Kidney capillary endothelial cell (primary cell): ENCODE data around the gene JAM3.

Experiments
- DNase-seq: peaks from one replicate; pipeline ENCODE4 v3.0.0-alpha.2; 2018; ENCODE audit warnings: low spot score

Gene JAM3

DNA sequence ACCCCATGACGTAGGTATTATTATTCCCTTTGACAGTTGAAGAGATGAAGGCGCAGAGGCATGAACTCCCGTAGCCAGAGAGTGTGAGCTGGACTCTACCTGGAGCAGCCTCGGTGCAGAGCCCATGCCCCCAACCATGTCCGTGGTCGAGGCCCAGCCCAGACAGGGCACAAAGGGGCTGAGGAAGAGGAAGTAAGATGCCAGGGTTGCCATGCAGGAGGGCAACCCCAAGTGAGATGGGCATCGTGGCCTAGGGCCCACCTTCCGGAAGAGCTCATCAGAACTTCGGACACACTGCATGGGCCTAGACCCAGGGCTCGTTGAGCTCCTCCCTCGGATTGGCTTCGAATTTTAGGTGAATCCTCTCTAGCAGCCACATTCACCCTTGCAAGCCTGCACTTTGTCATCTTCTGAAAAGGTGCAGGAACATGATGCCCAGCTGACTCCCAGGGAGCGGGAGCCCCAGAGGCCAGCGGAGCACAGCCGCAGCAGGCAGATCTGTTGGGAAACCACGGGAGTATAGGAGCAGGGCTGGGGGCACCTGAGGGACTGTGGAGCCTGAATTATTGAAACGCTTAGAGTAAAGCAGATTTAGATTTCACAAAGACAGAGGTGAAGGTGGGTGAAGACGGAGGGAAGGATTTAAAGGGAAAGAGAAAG is 29.0 kb upstream of the JAM3 start:
- no peak for DNase-seq

DNA sequence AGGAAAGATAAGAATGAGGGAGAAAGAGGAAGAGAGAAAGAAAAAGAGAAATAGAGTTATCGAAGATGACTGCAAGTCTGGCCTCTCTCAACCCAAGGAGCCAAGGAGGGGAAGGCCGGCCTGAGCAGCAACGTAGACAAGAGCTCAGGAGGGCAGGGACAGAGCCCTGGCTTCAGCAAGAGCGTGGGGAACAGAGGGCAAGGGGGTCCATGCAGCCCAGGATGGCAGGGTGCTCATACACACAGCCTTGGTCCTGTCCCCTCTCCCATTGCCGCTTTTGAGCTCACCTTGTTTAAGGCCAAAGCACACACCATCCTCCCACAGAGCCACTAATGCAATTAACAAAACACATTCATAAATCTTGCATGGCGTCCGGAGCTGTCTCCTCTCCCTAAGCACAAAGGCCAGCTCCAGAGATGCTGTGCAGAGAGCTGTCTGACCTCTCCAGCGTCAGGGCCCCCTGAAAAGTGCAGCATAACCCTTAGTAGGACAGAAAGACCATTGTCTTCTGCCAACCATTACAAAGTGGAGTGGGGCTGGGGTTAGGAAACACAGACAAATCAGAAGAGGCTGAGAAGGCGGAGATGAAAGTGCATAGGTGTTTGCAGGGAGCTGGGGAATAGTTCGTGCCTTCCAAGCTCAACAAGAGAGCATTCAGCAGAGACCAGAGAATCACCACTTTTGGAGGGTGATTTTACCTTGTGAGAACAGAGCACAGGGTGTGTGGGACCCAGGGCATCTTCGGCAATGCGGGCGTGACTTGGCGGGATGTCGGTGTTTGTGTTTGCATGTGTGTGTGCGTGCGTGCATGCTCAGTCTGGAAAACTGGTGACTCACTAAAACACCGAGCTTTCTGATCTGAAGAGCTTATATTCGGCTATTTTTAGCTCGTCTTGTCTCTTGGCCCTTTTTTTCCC is 28.2 kb upstream of the JAM3 start:
- DNase-seq: no peak

DNA sequence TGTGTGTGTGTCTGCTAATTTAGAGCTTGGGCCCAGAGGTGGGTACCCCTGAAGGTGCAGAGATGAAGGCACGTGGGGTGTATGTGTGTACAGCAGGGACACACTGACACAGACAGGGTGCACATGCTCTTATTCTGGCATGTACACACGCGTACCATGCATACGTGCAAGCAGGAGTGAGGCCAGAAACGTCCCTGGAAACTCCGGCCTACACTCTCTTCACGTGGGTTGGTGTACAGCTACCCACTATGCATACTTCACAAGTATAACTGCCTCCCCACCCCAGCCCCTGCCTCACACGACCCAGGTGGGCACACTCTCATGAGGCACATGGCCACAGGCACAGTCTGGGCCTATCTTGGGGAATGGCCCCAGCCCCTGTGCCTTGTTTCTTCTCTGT is 27.5 kb upstream of the JAM3 start:
- no peak for DNase-seq

DNA sequence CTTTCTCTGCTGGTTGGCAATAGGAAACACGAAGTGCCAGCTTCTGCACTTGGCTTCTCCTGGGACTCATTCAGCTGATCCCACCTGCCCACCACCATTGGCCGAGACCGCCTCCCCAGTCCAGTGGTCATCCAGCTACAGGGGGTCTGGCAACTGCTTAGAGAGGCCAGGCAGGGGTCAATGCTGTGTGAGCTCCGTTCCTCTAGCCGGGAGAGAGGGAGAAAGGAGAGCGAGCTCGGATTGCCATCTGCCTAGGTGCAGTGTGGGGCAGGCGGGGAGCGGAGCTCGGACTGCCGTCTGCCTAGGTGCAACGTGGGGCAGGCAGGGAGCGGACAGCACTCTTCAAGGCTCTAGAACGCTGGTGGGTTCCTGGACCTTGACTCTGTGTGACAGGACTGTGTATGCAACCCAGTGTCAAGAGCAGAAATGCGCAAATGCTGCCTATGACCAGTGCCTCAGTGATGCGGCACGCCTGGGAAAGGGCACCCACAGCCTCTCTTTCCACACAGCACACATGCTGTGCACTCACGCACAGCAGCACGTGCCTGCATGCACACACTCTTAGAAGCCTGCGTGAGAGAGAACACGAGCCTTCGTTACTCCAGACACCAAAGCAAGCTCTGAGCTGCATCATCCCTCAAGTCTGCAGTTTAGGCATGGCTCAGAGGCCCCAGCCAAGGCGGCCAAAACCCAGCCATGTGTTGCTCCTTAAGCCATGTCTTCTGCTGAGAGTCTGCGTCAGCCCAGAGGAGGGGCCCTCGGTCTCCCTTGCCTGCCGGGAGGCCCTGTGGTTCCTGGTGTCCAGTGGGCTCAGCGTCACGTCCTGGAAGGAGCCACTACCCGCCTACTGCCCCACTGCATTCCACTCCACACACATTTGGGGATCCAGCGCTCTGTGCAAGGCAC is 26.8 kb upstream of the JAM3 start:
- no peak for DNase-seq

DNA sequence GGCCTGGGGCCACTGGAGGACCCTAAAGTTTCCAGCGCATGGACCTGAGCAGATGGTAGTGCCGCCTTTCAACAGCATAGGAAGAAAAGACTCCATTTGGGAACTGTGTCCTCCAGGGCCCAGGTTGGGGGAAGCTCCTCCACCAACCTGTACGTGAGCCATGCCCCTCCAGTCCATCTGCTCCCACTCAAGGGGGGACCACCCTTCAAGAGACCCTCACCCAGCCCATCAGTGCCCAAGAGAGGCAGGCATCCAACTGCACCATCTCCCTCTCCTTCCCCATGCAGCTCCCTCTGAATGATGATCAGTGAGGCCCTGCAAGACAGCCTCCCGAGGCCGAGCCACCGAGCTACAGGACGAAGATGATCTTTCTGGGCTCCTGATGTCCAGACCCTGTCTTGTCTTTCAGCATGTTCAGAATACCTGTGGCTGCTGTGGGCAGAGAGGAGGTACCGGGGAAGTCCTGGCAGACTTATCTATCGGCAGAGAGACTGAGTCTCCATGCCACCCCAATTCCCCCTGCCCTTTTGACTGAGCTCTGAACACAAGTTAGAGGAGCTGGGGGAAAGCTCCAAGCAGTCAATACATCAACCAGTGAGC is 25.0 kb upstream of the JAM3 start:
- no peak for DNase-seq

DNA sequence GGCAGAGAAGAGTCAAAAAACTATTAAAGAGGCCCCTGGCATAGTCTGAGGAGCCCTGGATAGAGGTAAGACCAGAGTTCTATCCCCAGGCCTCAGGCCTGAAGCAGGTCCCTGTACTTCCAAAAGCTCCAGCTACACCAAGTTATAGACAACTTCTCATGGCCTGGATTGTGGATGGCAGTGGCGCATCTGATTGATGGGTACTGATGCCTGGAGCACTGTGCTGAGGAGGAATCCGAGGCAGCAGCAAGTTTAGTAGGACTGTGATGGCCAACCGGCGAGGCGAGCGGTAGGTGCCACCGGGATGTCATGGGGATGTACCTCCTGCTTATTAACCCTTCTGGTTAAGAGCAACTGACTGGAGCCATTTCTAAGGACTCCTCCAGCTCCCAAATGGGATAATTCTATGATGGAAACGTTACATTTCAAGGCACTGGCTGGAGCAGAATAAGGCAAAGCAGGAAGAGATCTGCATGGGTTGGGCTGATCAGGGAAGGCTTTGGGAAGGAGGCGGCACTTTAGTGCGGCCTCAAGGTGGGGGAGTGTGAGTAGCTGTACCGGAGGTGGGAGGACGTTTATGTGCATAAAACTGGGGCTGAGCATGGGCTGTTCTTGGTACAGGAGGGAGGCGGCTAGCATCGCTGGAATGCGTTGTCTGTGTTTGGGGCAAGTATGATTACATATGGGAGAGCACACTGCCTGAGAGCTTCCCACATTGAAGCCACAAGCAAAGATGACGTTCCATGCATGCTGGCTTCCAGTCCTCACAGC is 24.2 kb upstream of the JAM3 start:
- no peak for DNase-seq

DNA sequence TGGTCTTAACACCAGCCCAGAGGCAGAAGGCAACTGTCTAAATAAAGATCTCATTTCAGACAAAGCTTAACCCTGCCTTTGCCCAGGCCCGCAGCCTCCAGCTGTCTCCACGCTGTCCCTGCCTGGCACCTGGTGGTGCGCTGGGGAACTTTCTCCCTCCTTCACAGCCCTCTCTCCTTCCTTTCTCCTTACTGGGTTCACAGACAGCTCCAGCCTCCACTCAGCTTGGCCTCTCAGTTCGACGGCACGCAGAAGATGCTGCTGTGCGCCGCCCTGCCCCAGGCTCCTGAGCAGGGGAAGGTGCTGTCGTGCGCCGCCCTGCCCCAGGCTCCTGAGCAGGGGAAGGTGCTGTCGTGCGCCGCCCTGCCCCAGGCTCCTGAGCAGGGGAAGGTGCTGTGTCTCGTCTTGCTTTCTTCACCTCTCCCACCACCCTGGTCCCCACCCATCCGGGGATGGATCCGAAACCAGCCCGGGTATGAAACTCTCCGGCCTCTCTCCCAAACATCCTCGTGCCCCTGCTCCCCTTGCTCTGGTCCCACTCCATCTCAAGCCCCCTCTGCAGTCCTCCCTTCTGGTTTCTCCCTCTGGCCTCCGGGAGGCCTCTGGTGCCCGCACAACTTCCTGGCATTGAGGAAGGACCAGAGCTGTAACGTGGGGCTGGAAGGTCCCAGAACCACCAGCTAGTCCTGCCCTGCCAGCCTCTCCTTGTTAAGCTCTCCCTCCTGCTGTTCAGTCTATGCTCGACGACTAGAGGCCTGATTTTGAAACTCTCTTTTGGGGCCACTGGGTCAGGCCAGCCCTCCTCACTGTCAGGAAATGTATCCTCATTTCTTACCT is 22.9 kb upstream of the JAM3 start:
- DNase-seq: no peak

DNA sequence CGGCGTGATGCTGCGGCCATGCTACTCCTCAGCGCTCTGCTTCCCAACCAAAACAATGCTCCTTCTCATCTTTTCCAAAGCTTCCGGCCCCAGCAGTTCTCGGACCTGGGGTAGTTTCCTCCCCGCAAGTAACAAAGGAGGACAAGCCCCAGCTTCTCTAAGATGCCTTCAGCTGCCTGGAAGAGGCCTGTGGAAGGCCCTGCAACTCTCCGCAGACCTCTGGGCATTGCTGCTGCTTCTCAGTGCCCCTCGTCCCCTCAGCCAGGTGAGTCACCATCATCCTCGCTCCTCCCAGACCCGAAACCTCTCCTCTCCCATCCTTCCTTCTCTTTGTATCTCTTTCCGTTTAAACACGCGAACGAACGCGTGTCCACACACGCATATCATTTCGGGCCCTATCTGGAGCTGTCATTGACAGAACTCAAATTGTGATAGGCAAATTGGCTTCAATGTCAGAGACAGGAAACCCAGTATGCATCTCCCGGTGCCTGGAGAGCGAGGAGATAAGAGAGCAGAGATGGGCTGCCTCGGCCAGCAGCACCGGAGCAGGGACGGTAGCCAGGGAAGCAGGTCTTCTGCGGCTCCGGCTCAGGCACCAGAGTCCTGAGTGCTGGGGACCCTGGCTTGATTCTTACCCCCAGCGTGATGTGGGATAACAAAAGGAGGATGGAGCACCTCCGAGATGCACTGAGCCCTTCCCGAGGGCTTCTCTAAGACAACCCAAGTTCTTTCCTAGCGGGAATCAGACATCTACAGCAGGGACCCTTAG is 22.0 kb upstream of the JAM3 start:
- no peak for DNase-seq

DNA sequence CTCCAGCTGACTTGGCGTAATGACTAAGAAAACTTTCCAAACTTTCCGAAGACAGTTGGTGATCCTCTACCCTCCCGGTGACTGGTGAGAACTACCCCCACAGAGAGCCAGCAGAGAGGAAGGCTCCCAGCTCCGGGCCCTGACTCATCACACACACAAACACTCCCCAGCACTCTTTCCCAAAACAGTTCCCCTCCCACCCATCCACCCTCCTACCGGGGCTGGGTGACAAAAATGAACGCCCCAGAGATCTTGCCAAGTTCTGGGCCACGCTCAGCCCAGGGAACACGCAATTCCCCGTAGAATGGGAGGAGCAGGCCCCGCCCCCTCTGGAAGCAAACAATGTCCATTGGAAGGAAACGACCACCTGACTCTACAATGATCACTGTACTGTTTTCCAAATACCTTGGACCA is 21.3 kb upstream of the JAM3 start:
- no peak for DNase-seq

DNA sequence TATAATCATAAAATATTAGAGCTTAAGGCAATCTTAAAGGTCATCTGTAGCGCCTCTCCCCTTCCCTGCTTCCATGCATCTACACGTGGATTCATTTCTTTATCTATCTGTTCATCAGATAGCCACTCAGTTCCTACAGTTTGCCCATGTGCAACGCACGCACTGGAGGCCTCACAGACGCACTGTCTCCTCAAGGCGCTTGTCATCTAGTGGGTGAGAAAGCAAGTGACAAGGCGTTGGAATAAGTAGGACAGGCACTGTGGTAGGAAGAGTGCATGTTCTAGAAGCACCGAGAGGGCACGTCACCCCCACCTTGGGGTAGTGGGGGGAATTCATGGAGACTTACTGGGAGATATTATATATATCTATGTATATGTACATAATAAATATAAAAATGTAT is 20.8 kb upstream of the JAM3 start:
- no peak for DNase-seq

DNA sequence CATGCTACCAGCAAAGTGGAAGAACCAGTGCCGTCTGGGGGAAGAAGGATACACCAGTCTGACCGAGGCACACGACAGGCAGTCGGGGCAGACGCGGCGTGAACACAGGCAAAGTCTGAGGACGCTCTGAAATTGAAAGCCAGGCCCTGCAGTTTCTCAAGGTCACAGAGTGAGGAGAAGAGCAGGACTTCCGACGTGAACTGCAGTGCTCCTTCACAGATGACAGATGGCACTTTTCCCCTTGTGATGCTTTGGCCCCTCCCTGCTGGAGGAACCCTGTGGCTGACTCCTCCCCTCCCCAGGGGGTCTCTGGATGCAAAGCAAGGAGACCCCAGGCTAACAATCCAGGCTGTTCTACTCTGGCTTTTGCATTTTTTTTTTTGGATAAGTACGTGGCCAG is 19.6 kb upstream of the JAM3 start:
- DNase-seq: no peak

DNA sequence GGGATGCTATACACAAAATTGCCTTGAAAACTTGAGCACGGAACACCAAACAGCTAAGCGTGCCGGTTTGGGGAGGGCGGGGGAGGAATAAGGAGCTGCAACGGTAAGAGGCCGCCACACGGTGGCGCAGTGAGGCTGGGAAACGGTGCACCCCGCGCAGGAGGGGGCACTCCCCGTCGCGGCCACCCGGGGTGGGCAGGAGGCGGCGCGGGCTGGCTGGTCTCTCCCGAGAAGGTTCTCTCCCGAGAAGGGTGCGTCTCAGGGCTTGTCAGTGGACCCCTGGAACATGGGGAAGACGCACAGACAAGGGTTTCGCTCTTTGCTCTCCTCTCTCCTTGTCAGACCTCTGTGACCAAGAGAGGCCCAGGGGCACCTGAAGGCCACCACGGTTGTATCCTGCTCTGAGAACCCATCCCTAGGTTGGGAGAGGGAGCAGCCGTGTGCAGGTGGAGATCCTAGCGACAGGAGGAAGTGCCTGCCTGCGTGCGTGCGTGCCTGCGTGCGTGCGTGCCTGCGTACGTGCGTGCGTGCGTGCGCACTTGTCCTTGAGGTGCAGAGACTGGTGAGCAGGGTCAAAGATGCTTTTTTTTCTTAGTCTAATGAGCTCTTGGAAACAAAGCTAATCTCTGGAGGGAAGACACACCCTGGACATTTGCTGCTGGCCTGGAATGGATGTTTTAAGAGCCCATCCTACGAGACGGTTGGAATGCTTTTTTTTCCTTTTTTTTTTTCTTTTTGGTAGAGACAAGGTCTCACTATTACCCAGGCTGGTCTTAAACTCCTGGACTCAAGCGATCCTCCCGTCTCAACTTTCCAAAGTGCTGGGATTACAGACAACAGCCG is 18.1 kb upstream of the JAM3 start:
- peak; percentile 78 for DNase-seq

DNA sequence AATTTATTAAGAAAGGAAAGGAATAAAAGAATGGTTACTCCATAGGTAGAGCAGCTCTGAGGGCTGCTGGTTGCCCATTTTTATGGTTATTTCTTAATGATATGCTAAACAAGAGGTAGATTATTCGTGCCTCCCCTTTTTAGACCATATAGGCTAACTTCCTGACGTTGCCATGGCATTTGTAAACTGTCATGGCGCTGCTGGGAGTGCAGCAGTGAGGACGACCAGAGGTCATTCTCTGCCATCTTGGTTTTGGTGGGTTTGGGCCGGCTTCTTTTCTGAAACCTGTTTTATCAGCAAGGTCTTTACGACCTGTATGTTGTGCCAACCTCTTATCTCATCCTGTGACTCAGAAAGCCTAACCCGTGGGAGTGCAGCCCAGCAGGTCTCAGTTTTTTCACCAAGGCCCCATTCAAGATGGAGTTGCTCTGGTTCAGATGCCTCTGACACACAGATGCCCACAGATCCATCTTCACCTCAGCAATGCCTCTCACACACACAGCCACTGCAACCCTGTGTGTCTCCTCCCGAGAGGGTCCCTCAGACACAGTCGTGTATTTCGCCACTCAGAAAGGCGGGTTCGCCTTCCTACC is 16.4 kb upstream of the JAM3 start:
- DNase-seq: no peak

DNA sequence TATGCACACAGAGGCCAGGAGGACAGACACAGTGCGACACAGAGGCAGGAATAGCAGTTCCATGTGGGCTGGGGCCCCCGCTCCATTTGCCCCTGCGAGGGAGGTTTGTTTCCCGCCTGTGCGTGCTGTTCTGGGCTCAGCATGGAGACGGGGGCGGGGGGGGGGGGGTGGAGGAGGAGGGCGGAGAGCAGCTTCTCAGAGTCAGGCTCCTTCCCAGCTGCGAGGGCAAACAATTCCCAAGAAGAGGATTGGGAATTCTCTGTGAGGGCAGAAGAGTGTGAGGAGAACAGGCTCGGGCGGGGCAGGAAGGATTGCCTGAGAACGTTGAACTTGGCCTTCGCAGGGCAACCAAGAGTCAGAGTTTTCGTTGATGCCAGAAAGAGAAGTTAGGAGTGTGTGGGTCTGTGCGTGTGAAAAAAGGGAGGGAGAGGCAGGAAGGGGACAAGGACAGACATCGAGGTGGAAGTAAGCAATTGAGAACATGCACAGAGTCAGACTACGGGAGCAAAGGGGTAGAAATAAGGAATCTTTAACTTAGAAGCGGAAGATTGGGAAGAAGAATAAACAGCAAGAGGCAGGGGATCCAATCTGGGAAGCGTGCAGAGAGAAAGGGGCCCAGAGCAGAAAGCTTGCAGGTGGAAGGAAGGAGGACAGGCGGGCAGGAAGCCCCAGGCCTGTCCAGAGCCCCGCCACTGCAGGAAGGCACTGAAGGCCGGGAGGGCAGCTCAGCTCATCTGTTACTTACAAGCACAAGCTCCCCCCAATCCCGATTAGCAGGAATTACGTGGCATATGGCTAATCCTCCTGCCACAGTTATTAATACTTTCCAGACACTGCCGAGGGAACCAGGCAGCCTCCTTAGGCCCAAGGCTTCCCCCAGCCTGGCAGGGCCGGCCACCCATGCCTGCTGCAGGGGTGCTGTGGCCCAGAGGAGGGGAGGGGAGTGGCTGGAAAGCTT is 15.6 kb upstream of the JAM3 start:
- no peak for DNase-seq

DNA sequence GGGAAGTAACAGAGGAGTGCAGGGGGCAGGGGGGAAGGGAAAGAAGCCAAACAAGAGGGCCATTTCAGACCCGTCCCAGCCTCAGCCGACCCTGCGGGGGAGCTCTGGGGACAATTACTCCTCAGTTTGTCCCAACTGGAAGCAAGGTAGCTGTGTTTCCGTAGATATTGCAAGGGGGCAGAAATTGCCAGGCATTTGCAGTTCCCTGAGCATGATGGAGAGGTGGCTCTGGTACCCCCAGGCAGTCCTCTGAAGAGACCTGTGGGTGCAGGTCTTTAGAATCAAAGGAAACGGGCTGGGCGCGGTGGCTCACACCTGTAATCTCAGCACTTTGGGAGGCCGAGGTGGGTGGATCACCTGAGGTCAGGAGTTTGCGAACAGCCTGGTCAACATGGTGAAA is 13.8 kb upstream of the JAM3 start:
- DNase-seq: no peak

DNA sequence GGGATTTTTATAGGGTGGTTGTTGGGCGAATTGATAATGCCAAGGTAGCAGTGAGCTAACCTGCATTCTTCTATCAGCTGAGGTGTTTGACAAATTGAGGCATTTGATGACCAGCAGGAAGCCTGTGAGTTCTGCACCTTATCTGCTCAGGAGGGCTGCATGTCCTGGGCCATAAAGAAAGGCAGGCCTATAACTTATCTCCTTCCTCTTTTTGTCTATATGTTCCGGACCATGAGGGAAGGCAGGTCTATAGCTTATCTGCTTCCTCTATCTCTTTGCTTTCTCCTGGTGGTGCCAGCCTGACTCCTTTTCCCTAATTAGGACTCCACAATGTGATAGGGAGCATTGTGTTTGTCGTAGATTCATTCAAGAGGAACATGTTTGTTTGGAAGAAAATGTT is 8.6 kb upstream of the JAM3 start:
- DNase-seq: no peak
